Activated CD4-positive, alpha-beta T cell treated with anti-CD3 and anti-CD28 coated beads, Interleukin-2, amount 50 U/mL, for 1 hour (primary cell): ENCODE measurements around the gene ZNF410.
"Not testable (repeated sequence)": the region's sequence is repeated elsewhere in the genome, so short reads cannot be mapped to it uniquely, and the experiment has no call there.

Experiments used
- DNase-seq: peaks from one replicate; pipeline ENCODE4 v3.0.0-alpha.2; 2020

ZNF410 gene

GRCh38 chr14:73886449-73887317, at the start of gene ZNF410:
Gene ZNF410 (plus strand): TSS chr14:73886859. CDS start chr14:73892176, 5,317 bp downstream.
- peak; percentile 85 for DNase-seq

- DNase-seq, result not testable (repeated sequence)
These were observed 48.2 kb upstream of the ZNF410 start for GRCh38 chr14:73838293-73839034.

GRCh38 chr14:73842201-73842600, 44.5 kb upstream of the ZNF410 start:
- DNase-seq, result no peak

GRCh38 chr14:73842851-73843250, 43.8 kb upstream of the ZNF410 start:
- DNase-seq, result no peak

GRCh38 chr14:73843296-73843695, 43.4 kb upstream of the ZNF410 start:
- no peak for DNase-seq

- no peak for DNase-seq
These were observed 39.7 kb upstream of the ZNF410 start for GRCh38 chr14:73846947-73847346.

GRCh38 chr14:73851000-73851399, 35.7 kb upstream of the ZNF410 start:
- no peak for DNase-seq

- DNase-seq, result peak; percentile 90
These were observed 34.9 kb upstream of the ZNF410 start, which contains the start of gene PTGR2 for GRCh38 chr14:73851567-73852382. Gene PTGR2 (plus strand): TSS chr14:73851831. CDS start chr14:73858863, 7,032 bp downstream.

- no peak for DNase-seq
These were observed 27.5 kb upstream of the ZNF410 start for GRCh38 chr14:73859145-73859544.

GRCh38 chr14:73861073-73861472, 25.6 kb upstream of the ZNF410 start:
- no peak for DNase-seq

GRCh38 chr14:73862480-73862879, 24.2 kb upstream of the ZNF410 start:
- DNase-seq, result no peak

- DNase-seq, result no peak
These were observed 23.4 kb upstream of the ZNF410 start for GRCh38 chr14:73863209-73863608.

- no peak for DNase-seq
These were observed 21.0 kb upstream of the ZNF410 start for GRCh38 chr14:73865534-73866113.

- not testable (repeated sequence) for DNase-seq
These were observed 16.9 kb upstream of the ZNF410 start for GRCh38 chr14:73869754-73870153.

GRCh38 chr14:73870525-73871235, 16.0 kb upstream of the ZNF410 start:
- DNase-seq, result no peak

- DNase-seq, result no peak
These were observed 13.0 kb upstream of the ZNF410 start for GRCh38 chr14:73873660-73874059.

GRCh38 chr14:73877790-73878189, 8.9 kb upstream of the ZNF410 start:
- no peak for DNase-seq

GRCh38 chr14:73878436-73878835, 8.2 kb upstream of the ZNF410 start:
- no peak for DNase-seq

GRCh38 chr14:73879027-73879426, 7.6 kb upstream of the ZNF410 start:
- DNase-seq, result no peak

- DNase-seq, result no peak
These were observed 2.0 kb upstream of the ZNF410 start for GRCh38 chr14:73884438-73885190.

- DNase-seq, result no peak
These were observed 608 bp downstream of the ZNF410 start for GRCh38 chr14:73887318-73887616.
